ENCODE measurements around the gene KIF22.

DNA sequence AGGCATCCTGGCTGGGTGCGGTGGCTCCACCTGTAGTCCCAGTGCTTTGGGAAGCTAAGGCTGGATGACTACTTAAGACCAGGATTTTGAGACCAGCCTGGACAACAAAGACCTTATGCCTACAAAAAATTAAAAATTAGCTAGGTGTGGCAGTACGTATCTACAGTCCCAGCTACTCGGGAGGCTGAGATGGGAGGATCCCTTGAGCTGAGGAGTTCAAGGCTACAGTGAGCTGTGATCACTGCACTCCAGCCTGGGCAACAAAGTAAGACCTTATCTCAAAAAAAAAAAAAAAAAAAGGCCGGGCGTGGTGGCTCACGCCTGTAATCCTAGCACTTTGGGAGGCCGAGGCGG is 35.8 kb downstream of the KIF22 start:
- TF ChIP-seq, protein P1, sequence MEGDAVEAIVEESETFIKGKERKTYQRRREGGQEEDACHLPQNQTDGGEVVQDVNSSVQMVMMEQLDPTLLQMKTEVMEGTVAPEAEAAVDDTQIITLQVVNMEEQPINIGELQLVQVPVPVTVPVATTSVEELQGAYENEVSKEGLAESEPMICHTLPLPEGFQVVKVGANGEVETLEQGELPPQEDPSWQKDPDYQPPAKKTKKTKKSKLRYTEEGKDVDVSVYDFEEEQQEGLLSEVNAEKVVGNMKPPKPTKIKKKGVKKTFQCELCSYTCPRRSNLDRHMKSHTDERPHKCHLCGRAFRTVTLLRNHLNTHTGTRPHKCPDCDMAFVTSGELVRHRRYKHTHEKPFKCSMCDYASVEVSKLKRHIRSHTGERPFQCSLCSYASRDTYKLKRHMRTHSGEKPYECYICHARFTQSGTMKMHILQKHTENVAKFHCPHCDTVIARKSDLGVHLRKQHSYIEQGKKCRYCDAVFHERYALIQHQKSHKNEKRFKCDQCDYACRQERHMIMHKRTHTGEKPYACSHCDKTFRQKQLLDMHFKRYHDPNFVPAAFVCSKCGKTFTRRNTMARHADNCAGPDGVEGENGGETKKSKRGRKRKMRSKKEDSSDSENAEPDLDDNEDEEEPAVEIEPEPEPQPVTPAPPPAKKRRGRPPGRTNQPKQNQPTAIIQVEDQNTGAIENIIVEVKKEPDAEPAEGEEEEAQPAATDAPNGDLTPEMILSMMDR (conservative IDR thresholded peaks at IDR 0.05 in 1 of 2, IDR thresholded peaks at IDR 0.05 in 1 of 2; ENCODE audit: low read depth in 1 of 2, low read length in 2 of 2), result no peak
- no peak for TF ChIP-seq EZH2 (IDR thresholded peaks at IDR 0.05; ENCODE audit: low read length, missing control alignments)

Data from fibroblast of lung (primary cell).